Superior temporal gyrus (tissue), 1 donor: Measurements from ENCODE around the gene PCBD2.

Source experiments
- DNase-seq: peaks from one replicate; pipeline ENCODE4 v3.0.0-alpha.2; 2016; ENCODE audit errors: extremely low spot score

The PCBD2 gene

GRCh38 chr5:135007749-135008363, 102.9 kb downstream of the PCBD2 start:
- no peak for DNase-seq

GRCh38 chr5:135008556-135008955, 103.6 kb downstream of the PCBD2 start:
- no peak for DNase-seq

- no peak for DNase-seq
Measured at GRCh38 chr5:135008981-135009735, 104.2 kb downstream of the PCBD2 start.

- no peak for DNase-seq
Measured at GRCh38 chr5:135009736-135010501, 105.0 kb downstream of the PCBD2 start.

- DNase-seq: no peak
Measured at GRCh38 chr5:135010502-135011354, 105.8 kb downstream of the PCBD2 start.

- DNase-seq: no peak
Measured at GRCh38 chr5:135011355-135012032, 106.6 kb downstream of the PCBD2 start.

- no peak for DNase-seq
Measured at GRCh38 chr5:135012033-135012588, 107.2 kb downstream of the PCBD2 start.
